HL-60/S4 treated with phorbol 12-myristate 13-acetate at 8.2 ng/mL for 4 days and 3 days (cell line): ENCODE results near the gene ARHGAP12.
"Not testable (repeated sequence)": the region's sequence is repeated elsewhere in the genome, so short reads cannot be mapped to it uniquely, and the experiment has no call there.

Experiments used
- in situ Hi-C: fragments of 300-500 bp; cut with MboI; formaldehyde crosslinking; loops from 2 replicates; pipeline ENCODE4 v1.15.0; 2022; ENCODE audit warnings: low sequenced_read_pairs

The ARHGAP12 gene

DNA sequence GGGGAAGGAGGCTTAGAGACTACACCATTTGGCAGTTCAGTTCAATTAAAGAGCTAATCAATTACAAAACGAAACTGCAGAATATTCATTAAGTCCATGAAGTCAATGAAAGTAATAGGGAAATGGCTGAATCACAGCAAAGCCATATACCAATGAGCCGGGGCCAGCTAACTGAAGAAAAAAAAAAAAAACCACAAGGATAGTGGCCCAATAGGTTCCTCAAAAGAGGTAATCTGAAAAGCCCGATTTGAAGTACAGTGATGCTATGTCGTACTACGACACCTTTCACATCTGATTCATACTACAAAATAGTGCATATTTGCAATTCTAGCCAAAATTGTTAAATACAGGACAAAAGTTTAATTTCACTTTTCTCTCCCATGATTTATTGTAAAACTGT lies 2.5 kb downstream of the ARHGAP12 start:
- in situ Hi-C loops, result no loop called here

DNA sequence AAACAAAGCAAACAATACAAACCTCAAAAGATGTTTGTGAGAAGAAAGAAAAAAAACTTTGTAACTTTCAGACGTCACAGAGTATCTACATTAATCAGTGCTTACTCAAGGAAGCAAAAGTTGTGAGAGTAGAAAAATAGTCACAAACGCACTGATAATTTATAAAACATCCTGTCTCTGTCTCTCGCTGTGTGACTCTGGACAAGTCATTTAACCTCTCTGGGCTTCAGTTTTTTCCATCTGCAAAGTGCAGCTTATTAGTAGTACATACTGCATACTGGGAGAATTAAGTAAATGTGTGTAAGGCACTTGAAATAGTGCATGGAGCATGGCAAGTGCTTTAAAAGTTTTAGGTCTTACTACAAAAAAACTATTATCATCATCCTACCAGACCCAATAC lies 3.8 kb downstream of the ARHGAP12 start:
- in situ Hi-C loops, result no loop called here

DNA sequence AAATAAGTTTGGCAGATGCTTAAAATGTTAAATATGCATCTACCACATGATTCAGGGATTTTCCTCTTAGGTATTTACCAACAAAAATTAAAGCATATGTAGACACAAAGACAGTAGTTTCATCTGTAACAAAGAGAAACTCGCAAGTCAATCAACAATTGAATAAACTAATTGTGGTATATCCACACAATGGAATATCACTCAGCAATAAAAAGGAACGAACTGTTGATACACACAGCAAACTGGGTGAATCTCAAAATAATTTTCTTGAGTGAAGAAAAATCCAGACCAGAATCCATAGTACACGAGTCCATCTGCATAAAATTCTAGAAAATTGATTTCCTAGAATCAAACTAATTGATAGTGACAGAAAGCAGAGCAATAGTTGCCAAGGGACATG lies 5.2 kb downstream of the ARHGAP12 start:
- in situ Hi-C loops, result no loop called here

DNA sequence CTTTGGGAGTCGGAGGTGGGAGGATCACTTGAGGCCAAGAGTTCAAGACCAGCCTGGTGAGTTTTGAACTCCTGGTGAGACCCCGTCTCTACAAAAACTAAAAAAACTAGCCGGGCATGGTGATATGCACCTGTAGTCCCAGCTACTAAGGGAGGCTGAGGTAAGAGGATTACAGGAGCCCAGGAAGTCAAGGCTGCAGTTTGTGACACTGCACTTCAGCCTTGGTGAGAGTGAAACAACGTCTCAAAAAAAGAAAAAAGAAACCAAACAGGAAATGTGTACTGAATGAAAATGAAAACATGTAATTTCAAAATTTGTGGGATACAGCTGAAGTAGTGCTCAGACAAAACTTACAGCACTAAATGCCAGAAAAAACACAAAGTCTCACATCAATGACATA lies 7.6 kb downstream of the ARHGAP12 start:
- in situ Hi-C loops, result no loop called here

DNA sequence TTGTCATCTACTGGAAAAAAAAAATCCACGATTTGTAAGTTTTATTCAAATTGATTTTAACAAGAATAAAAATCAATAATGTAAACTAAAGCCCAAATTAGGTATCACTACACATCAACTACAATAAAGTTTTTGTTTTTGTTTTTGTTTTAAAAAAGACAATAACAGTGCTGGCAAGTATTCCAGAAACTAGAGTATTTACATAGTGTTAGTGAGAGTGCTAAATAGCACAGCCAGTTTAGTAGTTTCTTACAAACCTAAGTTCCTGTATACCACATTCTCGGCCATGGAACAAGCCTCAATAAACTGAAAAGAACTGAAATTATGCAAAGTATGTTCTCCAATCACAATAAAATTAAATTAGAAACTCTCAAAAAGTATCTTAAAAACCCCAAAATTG lies 8.1 kb downstream of the ARHGAP12 start:
- in situ Hi-C loops, result no loop called here

DNA sequence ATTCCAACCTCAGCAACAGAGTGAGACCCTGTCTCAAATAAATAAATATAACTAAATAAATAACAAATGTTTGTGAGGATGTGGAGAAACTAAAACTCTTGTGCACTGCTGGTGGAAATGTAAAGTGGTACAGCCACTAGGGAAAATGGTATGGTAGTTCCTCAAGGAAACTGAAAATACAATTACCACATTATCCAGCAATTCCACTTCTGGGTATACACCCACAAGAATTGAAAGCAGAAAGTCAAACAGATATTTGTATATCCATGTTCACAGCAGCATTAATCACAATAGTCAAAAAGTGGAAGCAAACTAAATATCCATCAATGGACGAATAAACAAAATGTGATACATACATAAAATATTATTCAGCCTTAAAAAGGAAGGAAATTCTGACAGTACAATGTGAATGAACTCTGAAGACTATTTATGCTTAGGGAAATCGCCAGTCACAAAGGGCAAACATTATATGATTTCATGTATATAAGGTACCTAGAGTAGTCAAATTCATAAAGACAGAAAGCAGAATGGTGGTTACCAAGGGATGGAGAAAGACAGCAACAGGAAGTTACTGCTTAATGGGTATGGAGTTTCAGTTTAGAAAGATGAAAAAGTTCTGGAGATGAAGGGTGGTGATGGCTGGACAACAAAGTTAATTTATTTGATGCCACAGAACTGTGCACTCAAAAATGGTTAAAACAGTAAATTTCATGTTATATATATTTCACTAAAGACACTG lies 9.8 kb downstream of the ARHGAP12 start:
- in situ Hi-C loops, result no loop called here

DNA sequence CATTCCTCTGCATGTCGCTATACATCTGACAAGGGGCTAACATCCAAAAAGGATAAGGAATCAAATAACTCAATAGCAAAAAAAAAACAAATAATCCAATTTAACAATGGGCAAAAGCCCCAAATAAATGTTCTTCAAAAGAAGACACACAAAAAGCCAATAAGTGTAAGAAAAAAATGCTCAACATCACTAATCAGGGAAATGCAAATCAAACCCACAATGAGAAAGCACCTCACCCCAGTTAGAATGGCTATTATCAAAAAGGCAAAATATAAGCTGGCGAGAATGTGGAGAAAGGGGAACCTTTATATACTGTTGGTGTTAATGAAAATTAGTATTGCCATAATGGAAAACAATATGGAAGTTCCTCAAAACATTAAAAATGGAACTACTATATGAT lies 14.3 kb downstream of the ARHGAP12 start:
- in situ Hi-C loops, result no loop called here

DNA sequence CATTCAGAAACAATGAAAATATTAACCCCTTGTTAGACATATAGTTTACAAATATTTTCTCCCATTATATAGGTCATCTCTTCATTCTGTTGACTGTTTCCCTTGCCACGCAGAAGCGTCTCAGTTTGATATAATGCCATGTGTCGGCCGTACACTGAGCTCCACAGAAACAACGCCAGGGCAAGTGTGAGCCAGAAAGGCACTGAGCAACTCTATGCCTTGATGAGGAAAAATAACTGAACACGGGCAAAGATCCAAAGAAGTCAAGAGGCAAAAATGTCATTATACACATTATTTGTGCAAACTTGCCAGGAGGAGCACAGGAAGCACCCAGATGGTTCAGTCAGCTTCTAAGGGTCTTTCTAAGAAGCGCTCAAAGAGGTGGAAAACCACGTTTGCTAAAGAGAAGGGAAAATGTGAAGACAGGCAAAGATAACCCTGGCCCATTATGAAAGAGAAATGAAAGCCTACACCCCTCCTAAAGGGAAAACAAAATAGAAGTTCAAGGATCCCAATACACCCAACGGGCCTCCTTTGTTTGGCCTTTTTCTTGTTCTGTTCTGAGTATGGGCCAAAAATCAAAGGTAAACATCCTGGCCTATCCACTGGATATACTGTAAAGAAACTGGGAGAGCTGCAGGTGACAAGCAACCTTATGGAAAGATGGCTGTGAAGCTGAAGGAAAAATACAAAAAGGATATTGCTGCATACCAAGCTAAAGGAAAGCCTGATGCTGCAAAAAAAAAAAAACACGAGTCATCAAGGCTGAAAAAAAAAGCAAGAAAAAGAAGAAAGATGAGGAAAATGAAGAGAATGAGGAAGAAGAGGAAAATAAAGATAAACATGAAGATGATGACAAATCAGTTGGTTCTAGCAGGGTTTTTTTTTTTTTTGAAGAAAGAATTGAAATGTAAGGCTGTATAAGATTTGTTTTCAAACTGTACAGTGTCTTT lies 15.5 kb downstream of the ARHGAP12 start:
- in situ Hi-C loops, result no loop called here

DNA sequence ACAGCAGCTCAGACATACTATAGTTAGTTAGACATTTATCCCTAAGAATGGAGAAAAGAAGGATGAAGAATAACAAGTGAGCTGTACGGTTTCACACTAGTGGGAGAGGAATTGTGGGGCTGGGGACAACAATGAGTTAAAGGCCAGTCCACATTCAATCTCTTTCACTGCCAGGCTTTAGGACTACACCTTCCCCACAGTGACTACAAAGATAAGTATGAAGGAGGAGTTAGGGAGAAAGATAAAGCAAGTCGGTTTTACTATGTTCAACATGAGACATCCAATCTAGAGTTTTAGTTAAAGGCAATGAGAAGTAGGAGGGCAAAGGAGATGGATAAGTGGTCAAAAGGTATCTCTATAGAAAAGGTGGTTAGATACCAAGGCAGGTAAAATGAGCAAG lies 16.3 kb downstream of the ARHGAP12 start:
- in situ Hi-C loops, result no loop called here

DNA sequence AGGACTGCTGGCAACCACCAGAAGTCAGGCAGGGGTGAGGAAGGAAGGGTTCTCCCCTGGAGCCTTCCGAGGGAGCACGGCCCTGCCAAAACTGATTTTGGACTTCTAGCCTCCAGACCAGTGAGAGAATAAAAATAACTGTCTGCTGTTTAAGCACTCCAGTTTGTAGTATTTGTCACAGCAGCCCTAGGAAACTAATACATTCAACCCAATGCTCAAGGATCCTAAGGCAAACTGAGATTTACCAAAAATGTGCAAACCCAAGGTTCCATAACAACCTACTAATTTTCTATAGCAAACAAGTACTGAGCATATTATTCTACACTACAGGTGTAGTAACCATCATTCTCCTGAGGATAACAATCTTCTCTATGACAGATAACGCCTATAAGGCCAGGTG lies 18.6 kb downstream of the ARHGAP12 start:
- in situ Hi-C loops, result no loop called here

DNA sequence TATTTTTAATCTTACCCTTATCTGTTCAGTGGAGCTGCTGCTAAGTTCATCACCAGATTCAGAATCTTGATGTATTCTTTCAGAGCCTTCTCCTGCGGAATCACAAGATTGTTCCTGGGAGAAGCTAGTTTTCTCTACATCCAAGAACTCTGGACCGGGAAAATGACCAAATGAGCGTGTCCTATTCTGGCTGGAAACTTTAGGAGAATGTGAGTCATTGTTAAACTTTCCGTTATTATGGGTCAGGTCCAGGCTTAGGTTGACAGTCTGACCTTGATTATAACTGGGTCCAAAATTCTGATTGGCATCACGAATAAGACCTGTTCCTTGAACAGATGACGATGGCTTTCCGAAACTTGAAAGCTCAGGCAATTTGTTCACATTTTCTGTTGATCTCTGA lies 20.5 kb downstream of the ARHGAP12 start:
- in situ Hi-C loops, result no loop called here

DNA sequence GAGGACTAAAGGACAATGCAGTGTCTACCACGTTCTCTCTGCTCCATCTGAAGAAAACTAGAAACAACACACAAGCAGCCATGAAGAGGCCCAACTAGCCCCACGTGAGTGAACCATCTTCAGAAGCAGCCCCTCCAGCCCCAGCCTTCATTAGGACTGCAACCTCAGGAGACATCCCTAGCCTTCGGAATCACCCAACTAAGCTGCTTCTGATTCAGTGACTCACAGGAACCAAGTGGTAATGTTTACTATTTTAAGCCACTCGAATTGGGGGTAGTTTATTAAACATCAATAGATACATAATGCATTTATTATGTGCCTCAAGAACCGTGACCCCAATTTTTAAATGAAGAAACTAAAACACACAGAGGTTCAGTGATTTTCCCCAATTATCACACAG lies 22.6 kb downstream of the ARHGAP12 start:
- in situ Hi-C loops, result no loop called here

DNA sequence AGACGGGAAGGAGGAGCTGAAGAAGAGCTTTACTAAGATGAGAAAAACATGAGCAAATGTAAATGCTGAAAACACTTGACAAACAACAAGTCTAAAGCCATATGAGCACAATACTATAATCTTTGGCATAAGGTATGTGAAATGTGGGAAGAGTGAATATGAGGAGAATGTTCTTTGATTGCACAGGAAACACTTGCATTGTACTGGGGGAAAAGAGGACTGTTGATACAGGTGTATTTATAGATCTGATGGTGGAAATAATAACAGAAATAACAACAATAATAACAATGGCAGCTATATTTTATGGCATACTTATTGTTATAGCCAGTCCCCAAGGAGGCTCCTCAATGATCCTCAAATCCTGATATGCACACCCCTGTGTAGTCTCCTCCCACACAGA lies 23.0 kb downstream of the ARHGAP12 start:
- in situ Hi-C loops, result no loop called here

DNA sequence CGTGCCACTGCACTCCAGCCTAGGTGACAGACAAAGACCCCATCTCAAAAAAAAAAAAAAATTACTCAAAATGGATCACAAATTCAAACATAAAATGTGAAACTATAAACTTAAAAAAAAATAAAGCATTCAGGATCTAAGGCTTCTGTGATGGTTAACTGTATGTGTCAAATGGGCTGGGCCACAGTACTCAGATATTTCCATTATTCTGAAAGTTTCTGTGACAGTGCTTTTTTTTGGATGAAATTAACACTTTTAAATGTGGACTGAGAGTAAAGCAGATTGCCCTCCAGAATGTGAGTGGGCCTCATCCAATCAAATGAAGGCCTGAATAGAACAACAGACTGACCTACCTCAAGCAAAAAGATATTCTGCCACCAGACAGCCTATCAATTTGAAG lies 26.0 kb downstream of the ARHGAP12 start:
- in situ Hi-C loops, result no loop called here

DNA sequence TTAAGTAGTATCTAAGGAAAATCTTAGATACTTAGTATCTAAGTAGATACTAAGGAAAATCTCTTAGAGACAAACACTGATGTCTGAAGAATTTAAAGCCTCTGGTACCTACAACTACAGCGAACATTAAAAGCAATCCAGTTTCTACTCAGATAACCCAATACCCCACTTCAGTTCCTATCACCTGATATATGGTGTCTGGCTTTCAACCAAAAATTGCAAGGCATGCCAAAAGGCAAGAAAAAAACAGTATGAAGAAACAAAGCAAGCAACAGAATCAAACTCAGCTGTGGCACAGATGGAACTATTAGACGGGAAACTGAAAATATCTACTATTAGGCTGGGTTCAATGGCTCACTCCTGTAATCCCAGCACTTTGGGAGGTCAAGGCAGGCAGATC lies 31.1 kb downstream of the ARHGAP12 start:
- in situ Hi-C loops, result no loop called here

DNA sequence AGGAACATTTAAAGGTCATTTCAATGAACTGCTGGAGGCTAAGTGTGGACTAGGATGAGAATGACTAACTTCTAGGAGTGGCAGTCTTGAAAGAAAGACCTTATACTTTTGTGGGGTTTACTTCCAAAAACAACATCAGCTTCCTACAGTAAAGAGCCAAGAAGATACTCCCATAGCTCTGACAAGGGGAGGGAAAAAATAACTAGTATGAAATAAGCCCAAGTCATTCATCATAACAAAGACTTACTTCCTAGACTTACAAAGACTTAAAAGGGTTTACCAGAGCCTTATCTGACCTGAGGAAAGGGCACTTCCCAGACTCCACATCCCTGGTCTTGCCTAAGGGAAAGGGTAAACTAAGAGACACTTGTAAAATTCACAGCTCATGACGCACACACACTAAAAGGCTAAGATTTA lies 31.7 kb downstream of the ARHGAP12 start:
- in situ Hi-C loops, result no loop called here

DNA sequence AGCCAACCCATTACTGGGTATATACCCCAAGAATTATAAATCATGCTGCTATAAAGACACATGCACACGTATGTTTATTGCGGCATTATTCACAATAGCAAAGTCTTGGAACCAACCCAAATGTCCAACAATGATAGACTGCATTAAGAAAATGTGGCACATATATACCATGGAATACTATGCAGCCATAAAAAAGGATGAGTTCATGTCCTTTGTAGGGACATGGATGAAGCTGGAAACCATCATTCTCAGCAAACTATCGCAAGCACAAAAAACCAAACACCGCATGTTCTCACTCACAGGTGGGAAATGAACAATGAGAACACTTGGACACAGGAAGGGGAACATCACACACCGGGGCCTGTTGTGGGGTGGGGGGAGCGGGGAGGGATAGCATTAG lies 32.9 kb downstream of the ARHGAP12 start:
- in situ Hi-C loops, result not testable (repeated sequence)

DNA sequence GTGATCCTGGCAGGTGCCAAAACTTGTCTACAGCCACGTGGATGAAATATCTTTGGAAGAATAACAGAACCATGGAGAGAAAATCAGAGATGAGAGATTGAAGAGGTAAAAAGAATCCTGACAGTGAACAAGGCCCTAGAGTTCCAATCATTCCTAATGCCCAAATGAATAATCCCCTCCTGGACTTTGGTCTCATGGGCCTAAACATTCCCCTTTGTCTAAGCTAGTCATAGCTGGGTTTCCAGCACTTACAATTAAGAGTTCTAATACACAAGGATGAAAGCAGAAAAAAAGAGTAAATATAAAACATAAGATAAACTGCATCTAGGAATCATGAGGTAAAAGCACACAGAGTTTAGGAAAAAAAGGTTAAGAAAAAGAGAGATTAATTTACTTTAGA lies 40.2 kb downstream of the ARHGAP12 start:
- in situ Hi-C loops, result no loop called here

DNA sequence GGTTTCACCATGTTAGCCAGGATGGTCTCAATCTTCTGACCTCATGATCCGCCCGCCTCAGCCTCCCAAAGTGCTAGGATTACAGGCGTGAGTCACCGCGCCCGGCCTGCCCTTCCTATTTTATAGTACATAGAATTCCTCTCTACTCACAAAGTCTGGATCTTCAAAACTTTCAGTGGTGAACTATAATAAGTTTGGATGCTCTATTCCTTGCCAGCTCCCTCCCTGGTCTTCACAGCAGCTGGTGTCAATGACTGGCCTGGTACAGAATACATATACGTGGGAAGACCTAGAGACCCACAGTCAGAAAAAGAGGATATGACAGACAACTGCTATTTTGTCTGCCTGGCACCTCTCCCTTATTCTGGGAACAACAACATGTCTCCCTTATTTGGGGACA lies 40.8 kb downstream of the ARHGAP12 start:
- in situ Hi-C loops, result no loop called here

DNA sequence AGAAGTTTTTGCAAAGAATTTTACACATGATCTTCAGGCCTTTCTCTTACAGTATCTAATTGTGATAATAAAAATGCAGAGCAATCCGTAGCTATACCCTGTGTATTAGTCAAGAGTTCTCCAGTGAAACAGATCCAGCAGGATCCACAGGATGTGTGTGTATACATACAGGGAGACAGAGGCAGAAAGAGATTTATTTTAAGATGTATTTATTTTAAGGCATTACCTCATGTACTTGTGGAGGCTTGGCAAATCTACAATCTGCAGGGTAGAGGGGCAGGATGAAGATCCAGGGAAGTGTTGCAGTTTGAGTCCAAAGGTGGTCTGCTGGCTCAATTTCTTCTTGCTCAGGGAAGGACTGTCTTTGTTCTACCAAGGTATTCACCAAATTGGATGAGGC lies 41.7 kb downstream of the ARHGAP12 start:
- in situ Hi-C loops, result no loop called here

DNA sequence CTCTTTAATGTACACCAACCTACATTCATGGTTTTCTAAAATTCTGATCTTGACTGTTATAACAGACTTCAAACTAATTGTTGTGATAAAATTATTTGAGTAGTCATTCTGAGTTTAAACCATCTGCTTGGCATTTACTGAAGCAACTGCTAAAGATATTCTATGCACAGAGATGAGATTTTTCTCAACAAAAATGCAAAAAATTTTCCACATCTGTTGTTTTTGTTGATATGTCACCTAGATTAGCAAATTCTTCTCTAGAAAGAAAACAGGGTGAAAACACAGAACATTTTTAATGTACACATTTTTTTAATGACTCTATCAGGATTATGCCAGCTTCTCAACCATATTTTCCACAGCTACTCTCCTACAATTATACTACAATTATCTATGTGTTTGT lies 42.7 kb downstream of the ARHGAP12 start:
- in situ Hi-C loops, result no loop called here

DNA sequence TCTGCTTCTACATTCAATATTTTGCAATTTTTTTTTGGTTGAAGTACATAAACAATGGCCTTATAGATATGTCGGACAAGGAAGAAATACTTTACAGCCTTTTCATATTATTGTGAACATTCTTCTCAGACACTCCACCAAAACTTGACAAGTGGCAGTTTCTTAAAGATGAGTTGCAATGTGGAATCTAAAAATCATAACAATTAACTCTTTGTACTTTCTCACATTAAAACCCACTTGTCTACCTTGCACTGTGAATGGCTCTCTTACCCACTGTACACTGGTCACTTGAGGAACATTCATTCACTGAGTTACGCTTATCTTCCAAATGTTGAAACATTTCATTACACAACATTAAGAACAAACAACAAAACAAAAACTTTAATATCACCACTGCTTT lies 44.2 kb downstream of the ARHGAP12 start:
- in situ Hi-C loops, result no loop called here
